Measurements from ENCODE around the gene ACMSD.

The ACMSD gene

DNA sequence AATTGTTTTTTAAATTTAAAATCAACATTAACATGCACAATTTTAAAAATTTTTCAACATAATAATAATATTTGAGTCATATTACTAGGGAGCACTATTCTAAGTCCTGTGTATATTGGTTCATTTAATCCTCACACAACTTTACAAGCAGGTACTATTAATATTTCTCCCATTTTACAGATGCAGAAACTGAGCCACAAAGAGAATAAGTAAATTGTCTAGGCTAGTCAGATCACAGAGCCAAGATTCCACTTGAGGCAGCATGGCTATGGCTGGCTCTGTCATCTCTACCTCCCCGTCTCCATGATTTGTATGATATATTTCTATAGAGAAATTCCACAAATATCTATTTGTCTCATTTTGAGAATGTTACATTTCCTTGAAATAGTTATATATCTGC, 95.3 kb downstream of the ACMSD start:
- no peak overlapping the region for H3K27ac ChIP-seq (replicated peaks)
- TF ChIP-seq GABPA (IDR thresholded peaks at IDR 0.05; ENCODE audit: low read depth) (no peak), POLR2AphosphoS5 (IDR thresholded peaks at IDR 0.05; ENCODE audit: low read depth) (no peak), SPI1 (IDR thresholded peaks at IDR 0.05; ENCODE audit: borderline replicate concordance, low read depth) (no peak)
- TF ChIP-seq, protein P1, sequence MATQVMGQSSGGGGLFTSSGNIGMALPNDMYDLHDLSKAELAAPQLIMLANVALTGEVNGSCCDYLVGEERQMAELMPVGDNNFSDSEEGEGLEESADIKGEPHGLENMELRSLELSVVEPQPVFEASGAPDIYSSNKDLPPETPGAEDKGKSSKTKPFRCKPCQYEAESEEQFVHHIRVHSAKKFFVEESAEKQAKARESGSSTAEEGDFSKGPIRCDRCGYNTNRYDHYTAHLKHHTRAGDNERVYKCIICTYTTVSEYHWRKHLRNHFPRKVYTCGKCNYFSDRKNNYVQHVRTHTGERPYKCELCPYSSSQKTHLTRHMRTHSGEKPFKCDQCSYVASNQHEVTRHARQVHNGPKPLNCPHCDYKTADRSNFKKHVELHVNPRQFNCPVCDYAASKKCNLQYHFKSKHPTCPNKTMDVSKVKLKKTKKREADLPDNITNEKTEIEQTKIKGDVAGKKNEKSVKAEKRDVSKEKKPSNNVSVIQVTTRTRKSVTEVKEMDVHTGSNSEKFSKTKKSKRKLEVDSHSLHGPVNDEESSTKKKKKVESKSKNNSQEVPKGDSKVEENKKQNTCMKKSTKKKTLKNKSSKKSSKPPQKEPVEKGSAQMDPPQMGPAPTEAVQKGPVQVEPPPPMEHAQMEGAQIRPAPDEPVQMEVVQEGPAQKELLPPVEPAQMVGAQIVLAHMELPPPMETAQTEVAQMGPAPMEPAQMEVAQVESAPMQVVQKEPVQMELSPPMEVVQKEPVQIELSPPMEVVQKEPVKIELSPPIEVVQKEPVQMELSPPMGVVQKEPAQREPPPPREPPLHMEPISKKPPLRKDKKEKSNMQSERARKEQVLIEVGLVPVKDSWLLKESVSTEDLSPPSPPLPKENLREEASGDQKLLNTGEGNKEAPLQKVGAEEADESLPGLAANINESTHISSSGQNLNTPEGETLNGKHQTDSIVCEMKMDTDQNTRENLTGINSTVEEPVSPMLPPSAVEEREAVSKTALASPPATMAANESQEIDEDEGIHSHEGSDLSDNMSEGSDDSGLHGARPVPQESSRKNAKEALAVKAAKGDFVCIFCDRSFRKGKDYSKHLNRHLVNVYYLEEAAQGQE (IDR thresholded peaks at IDR 0.05; ENCODE audit: insufficient replicate concordance, low read depth): no peak
- TF ChIP-seq, protein P2, sequence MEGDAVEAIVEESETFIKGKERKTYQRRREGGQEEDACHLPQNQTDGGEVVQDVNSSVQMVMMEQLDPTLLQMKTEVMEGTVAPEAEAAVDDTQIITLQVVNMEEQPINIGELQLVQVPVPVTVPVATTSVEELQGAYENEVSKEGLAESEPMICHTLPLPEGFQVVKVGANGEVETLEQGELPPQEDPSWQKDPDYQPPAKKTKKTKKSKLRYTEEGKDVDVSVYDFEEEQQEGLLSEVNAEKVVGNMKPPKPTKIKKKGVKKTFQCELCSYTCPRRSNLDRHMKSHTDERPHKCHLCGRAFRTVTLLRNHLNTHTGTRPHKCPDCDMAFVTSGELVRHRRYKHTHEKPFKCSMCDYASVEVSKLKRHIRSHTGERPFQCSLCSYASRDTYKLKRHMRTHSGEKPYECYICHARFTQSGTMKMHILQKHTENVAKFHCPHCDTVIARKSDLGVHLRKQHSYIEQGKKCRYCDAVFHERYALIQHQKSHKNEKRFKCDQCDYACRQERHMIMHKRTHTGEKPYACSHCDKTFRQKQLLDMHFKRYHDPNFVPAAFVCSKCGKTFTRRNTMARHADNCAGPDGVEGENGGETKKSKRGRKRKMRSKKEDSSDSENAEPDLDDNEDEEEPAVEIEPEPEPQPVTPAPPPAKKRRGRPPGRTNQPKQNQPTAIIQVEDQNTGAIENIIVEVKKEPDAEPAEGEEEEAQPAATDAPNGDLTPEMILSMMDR (IDR thresholded peaks at IDR 0.05; ENCODE audit: insufficient read depth, low read length): no peak
- no peak for DNase-seq (ENCODE audit: low read depth in 1 of 2, low spot score in 1 of 2)
- H3K4me3 ChIP-seq (replicated peaks; ENCODE audit: insufficient read depth, low read length): no peak overlapping the region
- H3K27me3 ChIP-seq (ENCODE audit: insufficient read depth, poor library complexity, severe bottlenecking): no peaks in the 10 kb centered on the region

DNA sequence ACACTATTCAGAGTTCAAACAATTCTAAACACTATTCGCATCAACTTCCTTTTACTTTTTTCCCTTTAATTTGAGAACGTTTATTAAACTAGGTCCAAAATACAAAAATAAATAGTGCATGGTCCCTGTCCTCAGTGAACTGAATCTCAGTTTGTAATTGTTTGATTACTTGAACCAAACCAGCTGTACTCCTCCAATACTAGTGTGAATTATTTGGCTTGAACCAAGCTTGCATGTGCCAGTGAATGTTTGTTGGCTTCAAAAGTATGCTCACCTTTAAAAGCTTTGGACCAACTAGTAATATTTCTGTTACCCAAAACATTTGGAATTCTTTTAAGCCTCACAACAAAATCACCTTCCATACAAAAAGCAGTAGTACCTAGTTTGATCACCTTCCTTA, 95.7 kb downstream of the ACMSD start:
- Histone ChIP-seq H3K27ac (replicated peaks) (no peak overlapping the region), H3K27me3 (ENCODE audit: insufficient read depth, poor library complexity, severe bottlenecking) (no peaks in the 10 kb centered on the region), H3K4me3 (replicated peaks; ENCODE audit: insufficient read depth, low read length) (no peak overlapping the region)
- no peak for TF ChIP-seq SPI1 (IDR thresholded peaks at IDR 0.05; ENCODE audit: borderline replicate concordance, low read depth)
- TF ChIP-seq, protein P1 (IDR thresholded peaks at IDR 0.05; ENCODE audit: insufficient replicate concordance, low read depth): no peak
- no peak for TF ChIP-seq GABPA (IDR thresholded peaks at IDR 0.05; ENCODE audit: low read depth)
- TF ChIP-seq, protein P2 (IDR thresholded peaks at IDR 0.05; ENCODE audit: insufficient read depth, low read length): no peak
- no peak for TF ChIP-seq POLR2AphosphoS5 (IDR thresholded peaks at IDR 0.05; ENCODE audit: low read depth)
- no peak for DNase-seq (ENCODE audit: low read depth in 1 of 2, low spot score in 1 of 2)

DNA sequence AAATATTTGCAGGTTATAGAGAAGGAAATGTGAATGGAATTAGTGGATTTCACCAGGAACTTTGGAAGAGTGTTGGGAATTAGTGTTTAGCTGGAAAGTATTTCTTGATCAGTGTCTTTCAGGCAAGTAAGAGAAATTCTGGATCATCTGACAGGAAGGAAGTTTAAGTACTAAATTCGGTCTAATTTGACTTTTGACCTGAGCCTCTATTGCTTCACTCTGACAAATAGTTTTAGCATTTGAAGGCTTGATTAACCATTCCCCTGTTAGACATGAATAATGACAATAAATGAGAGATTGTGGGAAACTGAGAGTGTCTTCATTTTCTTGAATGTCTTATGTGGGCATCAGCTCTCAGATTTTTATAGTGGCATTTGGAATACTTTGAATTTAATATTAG, 96.2 kb downstream of the ACMSD start:
- no peak for DNase-seq (ENCODE audit: low read depth in 1 of 2, low spot score in 1 of 2)
- H3K27ac ChIP-seq (replicated peaks): no peak overlapping the region
- H3K27me3 ChIP-seq (ENCODE audit: insufficient read depth, poor library complexity, severe bottlenecking): no peaks in the 10 kb centered on the region
- no peak overlapping the region for H3K4me3 ChIP-seq (replicated peaks; ENCODE audit: insufficient read depth, low read length)
- TF ChIP-seq, protein P1 (IDR thresholded peaks at IDR 0.05; ENCODE audit: insufficient replicate concordance, low read depth): no peak
- TF ChIP-seq GABPA (IDR thresholded peaks at IDR 0.05; ENCODE audit: low read depth): no peak
- TF ChIP-seq, protein P2 (IDR thresholded peaks at IDR 0.05; ENCODE audit: insufficient read depth, low read length): no peak
- no peak for TF ChIP-seq SPI1 (IDR thresholded peaks at IDR 0.05; ENCODE audit: borderline replicate concordance, low read depth)
- TF ChIP-seq POLR2AphosphoS5 (IDR thresholded peaks at IDR 0.05; ENCODE audit: low read depth): no peak

Data from HL-60 (cell line).